ENCODE results near the gene PAK5. TPM values are rescaled to one million over a fixed set of nuclear protein-coding genes. Genes with fewer than 3 reads are reported as not detected.

Gene PAK5
- total RNA-seq, 1 experiment from 2014 or later, result not detected

DNA sequence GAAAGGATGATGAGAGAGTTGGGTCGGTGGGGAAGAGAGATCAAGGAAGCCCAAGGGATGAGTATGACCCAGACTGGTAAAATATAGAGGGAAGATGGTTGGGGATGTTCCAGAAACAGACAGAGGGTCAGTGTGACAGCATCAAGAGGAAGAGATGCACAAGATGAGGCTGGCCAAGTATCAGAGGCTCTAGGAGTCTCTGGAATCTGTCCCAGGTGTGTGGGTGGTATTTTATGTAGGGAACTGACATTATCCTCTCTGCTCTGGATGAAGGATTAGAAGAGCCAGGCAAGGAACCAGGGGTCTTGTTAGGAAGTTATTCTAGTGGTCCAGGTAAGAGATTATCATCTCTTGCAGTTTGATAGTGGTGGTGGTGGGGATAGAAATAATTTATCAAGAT, 3.6 kb downstream of the PAK5 start:
- Histone ChIP-seq H3K9ac (ENCODE audit: low read length) (no peak overlapping the region), H3K9me2 (replicated peaks; ENCODE audit: low read length) (no peaks in the 10 kb centered on the region), H2AFZ (ENCODE audit: low read length) (no peak overlapping the region), H3F3A (ENCODE audit: low read length, unreplicated experiment) (no peaks in the 10 kb centered on the region), H3K36me3 (ENCODE audit: low read depth, low read length) (no peaks in the 10 kb centered on the region), H3K4me1 (ENCODE audit: insufficient read depth, low read length) (no peaks in the 10 kb centered on the region), H4K20me1 (ENCODE audit: low read length) (no peaks in the 10 kb centered on the region), H3K27ac (ENCODE audit: low read length) (no peak overlapping the region), H3K79me2 (ENCODE audit: low read length) (no peaks in the 10 kb centered on the region), H3K9me3 (ENCODE audit: low read length) (no peaks in the 10 kb centered on the region), H3K4me3 (ENCODE audit: low read length) (no peak overlapping the region), H3K27me3 (ENCODE audit: low read length) (peaks cover 38% of the 10 kb centered on the region), H3K4me2 (ENCODE audit: low read length) (no peak overlapping the region)
- intact Hi-C loops (cut with micrococcal nuclease), result no loop called here
- ATAC-seq, result no peak
- TF ChIP-seq EZH2phosphoT487 (IDR thresholded peaks at IDR 0.05; ENCODE audit: borderline replicate concordance, low read length) (no peak), EZH2 (IDR thresholded peaks at IDR 0.05; ENCODE audit: low read length, unreplicated experiment) (no peak)
- TF ChIP-seq, protein P1, sequence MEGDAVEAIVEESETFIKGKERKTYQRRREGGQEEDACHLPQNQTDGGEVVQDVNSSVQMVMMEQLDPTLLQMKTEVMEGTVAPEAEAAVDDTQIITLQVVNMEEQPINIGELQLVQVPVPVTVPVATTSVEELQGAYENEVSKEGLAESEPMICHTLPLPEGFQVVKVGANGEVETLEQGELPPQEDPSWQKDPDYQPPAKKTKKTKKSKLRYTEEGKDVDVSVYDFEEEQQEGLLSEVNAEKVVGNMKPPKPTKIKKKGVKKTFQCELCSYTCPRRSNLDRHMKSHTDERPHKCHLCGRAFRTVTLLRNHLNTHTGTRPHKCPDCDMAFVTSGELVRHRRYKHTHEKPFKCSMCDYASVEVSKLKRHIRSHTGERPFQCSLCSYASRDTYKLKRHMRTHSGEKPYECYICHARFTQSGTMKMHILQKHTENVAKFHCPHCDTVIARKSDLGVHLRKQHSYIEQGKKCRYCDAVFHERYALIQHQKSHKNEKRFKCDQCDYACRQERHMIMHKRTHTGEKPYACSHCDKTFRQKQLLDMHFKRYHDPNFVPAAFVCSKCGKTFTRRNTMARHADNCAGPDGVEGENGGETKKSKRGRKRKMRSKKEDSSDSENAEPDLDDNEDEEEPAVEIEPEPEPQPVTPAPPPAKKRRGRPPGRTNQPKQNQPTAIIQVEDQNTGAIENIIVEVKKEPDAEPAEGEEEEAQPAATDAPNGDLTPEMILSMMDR (conservative IDR thresholded peaks at IDR 0.05; ENCODE audit: low read depth, low read length), result no peak
- POLR2A ChIA-PET (ENCODE audit: unreplicated experiment), result interaction anchor here (0.6 kb wide), 1 partner anchor 33 kb away, joined by 3 read pairs; no protein-coding TSS in a partner anchor
- BruUV-seq (replicated peaks), result no TSS peak
- CTCF ChIA-PET, result no interaction called here
- no peak for DNase-seq

DNA sequence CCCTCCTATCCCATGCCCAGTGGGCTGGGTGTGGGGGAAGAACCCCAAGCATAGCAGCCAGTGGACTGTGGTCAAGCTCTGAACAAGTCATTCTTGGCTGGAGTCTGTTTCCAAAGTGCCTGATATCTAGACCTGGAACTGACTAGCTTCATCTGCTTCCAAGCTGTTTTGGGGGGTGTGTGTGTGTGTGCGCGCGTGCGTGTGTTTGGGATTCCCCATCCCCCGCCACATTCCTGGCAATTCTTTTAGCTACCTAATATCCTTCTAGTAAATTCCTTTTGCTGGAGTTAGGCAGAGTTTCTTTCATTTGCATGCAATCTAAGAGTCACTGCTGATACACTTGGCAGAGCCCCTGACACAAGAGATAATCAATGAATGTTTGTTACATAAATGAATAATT, 7.8 kb downstream of the PAK5 start:
- no peak for ATAC-seq
- CTCF ChIA-PET, result no interaction called here
- Histone ChIP-seq H3K4me1 (ENCODE audit: insufficient read depth, low read length) (no peaks in the 10 kb centered on the region), H3K79me2 (ENCODE audit: low read length) (no peaks in the 10 kb centered on the region), H3K9me2 (replicated peaks; ENCODE audit: low read length) (no peaks in the 10 kb centered on the region), H3K9ac (ENCODE audit: low read length) (no peak overlapping the region), H3K9me3 (ENCODE audit: low read length) (no peaks in the 10 kb centered on the region), H2AFZ (ENCODE audit: low read length) (no peak overlapping the region), H3K36me3 (ENCODE audit: low read depth, low read length) (no peaks in the 10 kb centered on the region), H3F3A (ENCODE audit: low read length, unreplicated experiment) (no peaks in the 10 kb centered on the region), H3K4me3 (ENCODE audit: low read length) (no peak overlapping the region), H3K27me3 (ENCODE audit: low read length) (peaks cover 42% of the 10 kb centered on the region), H4K20me1 (ENCODE audit: low read length) (no peaks in the 10 kb centered on the region), H3K27ac (ENCODE audit: low read length) (no peak overlapping the region), H3K4me2 (ENCODE audit: low read length) (no peak overlapping the region)
- no peak for TF ChIP-seq EZH2phosphoT487 (IDR thresholded peaks at IDR 0.05; ENCODE audit: borderline replicate concordance, low read length)
- no peak for DNase-seq
- BruUV-seq (replicated peaks), result no TSS peak
- intact Hi-C loops (cut with micrococcal nuclease), result no loop called here
- POLR2A ChIA-PET (ENCODE audit: unreplicated experiment), result no interaction called here

DNA sequence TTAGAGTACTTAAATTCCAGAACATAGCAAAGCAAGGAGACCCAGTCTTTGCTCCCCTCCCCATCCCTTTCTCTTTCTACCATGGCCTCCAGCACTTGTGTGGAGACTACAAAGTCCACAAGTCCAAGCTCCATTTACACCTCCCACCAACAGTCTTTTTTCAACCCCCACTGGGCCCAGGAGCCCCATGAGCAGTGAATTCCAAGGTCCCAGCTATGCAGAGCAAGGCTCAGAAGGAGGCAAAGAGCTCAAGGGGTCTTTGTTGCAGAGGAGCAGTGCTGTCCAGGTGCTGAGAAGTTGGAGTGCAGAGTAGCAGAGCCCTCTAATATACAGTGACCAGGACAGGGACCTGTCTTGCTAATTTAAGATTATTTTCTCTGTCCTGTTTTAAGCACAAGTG, 9.0 kb downstream of the PAK5 start:
- DNase-seq (no peak), ATAC-seq (no peak)
- ChIA-PET POLR2A (ENCODE audit: unreplicated experiment) (no interaction called here), CTCF (no interaction called here)
- H3K27me3 ChIP-seq (ENCODE audit: low read length), result peaks cover 42% of the 10 kb centered on the region
- H4K20me1 ChIP-seq (ENCODE audit: low read length), result no peaks in the 10 kb centered on the region
- no peak overlapping the region for H3K4me3 ChIP-seq (ENCODE audit: low read length)
- no peaks in the 10 kb centered on the region for H3K79me2 ChIP-seq (ENCODE audit: low read length)
- H3K9me2 ChIP-seq (replicated peaks; ENCODE audit: low read length), result no peaks in the 10 kb centered on the region
- no peak overlapping the region for H3K9ac ChIP-seq (ENCODE audit: low read length)
- TF ChIP-seq EZH2 (IDR thresholded peaks at IDR 0.05; ENCODE audit: low read length, unreplicated experiment), result no peak
- intact Hi-C loops (cut with micrococcal nuclease), result no loop called here
- no peak overlapping the region for H3K27ac ChIP-seq (ENCODE audit: low read length)
- H3K4me2 ChIP-seq (ENCODE audit: low read length), result no peak overlapping the region
- no peak overlapping the region for H2AFZ ChIP-seq (ENCODE audit: low read length)
- no peaks in the 10 kb centered on the region for H3K4me1 ChIP-seq (ENCODE audit: insufficient read depth, low read length)
- no peaks in the 10 kb centered on the region for H3F3A ChIP-seq (ENCODE audit: low read length, unreplicated experiment)
- H3K9me3 ChIP-seq (ENCODE audit: low read length), result no peaks in the 10 kb centered on the region
- no TSS peak for BruUV-seq (replicated peaks)
- H3K36me3 ChIP-seq (ENCODE audit: low read depth, low read length), result no peaks in the 10 kb centered on the region

DNA sequence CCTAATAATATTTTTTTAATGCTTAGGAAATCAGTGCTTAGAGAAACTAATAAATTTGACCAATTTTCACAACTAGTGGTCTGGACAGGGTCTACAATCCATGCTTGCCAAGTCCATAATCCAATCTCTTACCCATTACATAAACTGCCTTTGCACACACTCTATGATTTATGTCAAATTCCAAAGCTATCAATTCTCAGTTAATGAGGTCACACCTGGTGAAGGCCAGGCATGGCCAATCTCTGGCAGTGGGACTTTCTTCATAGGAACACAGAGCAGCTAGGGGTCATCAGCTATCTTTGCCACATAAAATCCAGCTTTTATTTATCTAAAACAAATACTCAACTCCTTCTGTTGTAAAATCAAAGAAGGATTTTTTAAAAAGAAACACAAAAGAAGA, 21.2 kb downstream of the PAK5 start:
- Histone ChIP-seq H3K4me3 (ENCODE audit: low read length) (no peak overlapping the region), H2AFZ (ENCODE audit: low read length) (no peak overlapping the region), H3K9me2 (replicated peaks; ENCODE audit: low read length) (no peaks in the 10 kb centered on the region), H3K36me3 (ENCODE audit: low read depth, low read length) (no peaks in the 10 kb centered on the region), H3K4me1 (ENCODE audit: insufficient read depth, low read length) (no peaks in the 10 kb centered on the region), H4K20me1 (ENCODE audit: low read length) (no peaks in the 10 kb centered on the region), H3K9ac (ENCODE audit: low read length) (no peak overlapping the region), H3K4me2 (ENCODE audit: low read length) (no peak overlapping the region), H3K27me3 (ENCODE audit: low read length) (peaks cover 56% of the 10 kb centered on the region), H3K27ac (ENCODE audit: low read length) (no peak overlapping the region), H3K9me3 (ENCODE audit: low read length) (no peaks in the 10 kb centered on the region), H3F3A (ENCODE audit: low read length, unreplicated experiment) (no peaks in the 10 kb centered on the region), H3K79me2 (ENCODE audit: low read length) (no peaks in the 10 kb centered on the region)
- ATAC-seq (no peak), DNase-seq (no peak)
- POLR2A ChIA-PET (ENCODE audit: unreplicated experiment), result no interaction called here
- no TSS peak for BruUV-seq (replicated peaks)
- intact Hi-C loops (cut with micrococcal nuclease), result no loop called here
- TF ChIP-seq, protein P1 (conservative IDR thresholded peaks at IDR 0.05; ENCODE audit: low read depth, low read length), result no peak
- TF ChIP-seq EZH2 (IDR thresholded peaks at IDR 0.05; ENCODE audit: low read length, unreplicated experiment), result no peak
- no peak for TF ChIP-seq EZH2phosphoT487 (IDR thresholded peaks at IDR 0.05; ENCODE audit: borderline replicate concordance, low read length)
- CTCF ChIA-PET, result no interaction called here

Data from PC-3 (cell line).